DND-41 (cell line): ENCODE data around the gene CRYGB.
"Not testable (repeated sequence)": the region's sequence is repeated elsewhere in the genome, so short reads cannot be mapped to it uniquely, and the experiment has no call there.

Experiments used
- ATAC-seq: fragments of 200-7000 bp; cut with Tn5 transposase; 3 replicates; pipeline ENCODE4 v1.9.1; 2021; ENCODE audit warnings: low read depth; ENCODE audit not compliant: insufficient read depth
- DNase-seq: peaks from one replicate; pipeline ENCODE4 v3.0.0-alpha.2; 2020
- H2AFZ ChIP-seq: 2 replicates; pipeline ENCODE4 v1.6.0; 2012; ENCODE audit warnings: low read depth, low read length
- H3K27ac ChIP-seq: 2 replicates; pipeline ENCODE4 v1.5.1; 2012; ENCODE audit warnings: low read length, inconsistent platforms
- H3K27me3 ChIP-seq: fragments of 200-600 bp; sonication (generic); 2 replicates; pipeline ENCODE4 v1.6.0; 2012; ENCODE audit warnings: low read length, mild to moderate bottlenecking, inconsistent platforms; ENCODE audit not compliant: insufficient read depth, poor library complexity
- H3K36me3 ChIP-seq: 2 replicates; pipeline ENCODE4 v1.5.1; 2012; ENCODE audit warnings: low read length, inconsistent platforms; ENCODE audit not compliant: insufficient read depth
- H3K4me1 ChIP-seq: 2 replicates; pipeline ENCODE4 v1.5.1; 2012; ENCODE audit warnings: mild to moderate bottlenecking, low read length; ENCODE audit not compliant: insufficient read depth
- H3K4me2 ChIP-seq: 2 replicates; pipeline ENCODE4 v1.6.0; 2012; ENCODE audit warnings: mild to moderate bottlenecking, moderate library complexity, low read length, inconsistent platforms; ENCODE audit not compliant: insufficient read depth
- H3K4me3 ChIP-seq, 2 experiments: fragments of 200-600 bp in 1 of 2; shearing (Covaris generic) in 1 of 2; 2 replicates each; pipeline ENCODE4 v1.5.1; 2012 to 2016; ENCODE audit warnings: inconsistent platforms in 2 of 2, low read length in 2 of 2, mild to moderate bottlenecking in 2 of 2, low read depth in 1 of 2, moderate library complexity in 1 of 2
- H3K79me2 ChIP-seq: 2 replicates; pipeline ENCODE4 v1.6.0; 2012; ENCODE audit warnings: low read length, inconsistent platforms; ENCODE audit not compliant: insufficient read depth
- H3K9ac ChIP-seq: 2 replicates; pipeline ENCODE4 v1.6.0; 2012; ENCODE audit warnings: low read depth, mild to moderate bottlenecking, inconsistent platforms, low read length, moderate library complexity
- H3K9me3 ChIP-seq: 2 replicates; pipeline ENCODE4 v1.5.1; 2012; ENCODE audit warnings: low read length, moderate library complexity, mild to moderate bottlenecking, inconsistent platforms; ENCODE audit not compliant: insufficient read depth, severe bottlenecking
- H4K20me1 ChIP-seq: 2 replicates; pipeline ENCODE4 v1.6.0; 2012; ENCODE audit warnings: low read length; ENCODE audit not compliant: insufficient read depth
- CTCF ChIP-seq: IDR thresholded peaks from 2 replicates; pipeline ENCODE4 v1.5.1; 2012; ENCODE audit warnings: borderline replicate concordance, low read length, moderate library complexity, mild to moderate bottlenecking; ENCODE audit not compliant: poor library complexity, severe bottlenecking; ENCODE audit errors: extremely low read depth
- EZH2 ChIP-seq: IDR thresholded peaks from 3 replicates; pipeline ENCODE4 v1.6.1; 2012; ENCODE audit warnings: borderline replicate concordance, low read depth, mild to moderate bottlenecking, moderate library complexity, low read length, inconsistent platforms; ENCODE audit not compliant: severe bottlenecking

The CRYGB gene

DNA sequence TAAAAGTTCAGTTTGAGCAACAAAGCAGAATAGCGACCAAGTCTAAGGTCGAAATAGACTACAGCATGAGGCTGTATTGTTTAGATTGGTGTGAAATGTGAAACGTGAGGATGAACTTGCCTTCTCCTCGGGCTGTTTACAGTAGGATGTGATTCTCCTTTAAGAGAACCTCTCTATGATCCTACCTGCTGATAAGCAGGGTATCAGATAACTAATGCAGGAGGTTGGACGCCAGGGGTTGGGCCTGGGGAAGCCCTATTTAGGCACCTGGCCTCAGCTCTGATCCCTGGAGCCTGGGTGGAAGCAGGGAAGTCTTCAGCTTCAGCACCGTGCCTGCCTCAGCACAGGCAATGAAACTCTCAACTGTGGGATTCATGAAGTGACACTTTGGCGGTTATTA is 33.0 kb downstream of the CRYGB start:
- ATAC-seq = no peak
- Histone ChIP-seq H3K27me3 (no peaks in the 10 kb centered on the region), H3K9ac (no peak overlapping the region), H3K36me3 (no peaks in the 10 kb centered on the region), H3K9me3 (no peaks in the 10 kb centered on the region), H3K79me2 (no peaks in the 10 kb centered on the region), H3K27ac (no peak overlapping the region), H2AFZ (no peak overlapping the region), H4K20me1 (no peaks in the 10 kb centered on the region), H3K4me3 (no peak overlapping the region), H3K4me2 (no peak overlapping the region), H3K4me1 (no peaks in the 10 kb centered on the region)
- TF ChIP-seq CTCF = no peak
- TF ChIP-seq EZH2 = no peak
- DNase-seq = no peak

DNA sequence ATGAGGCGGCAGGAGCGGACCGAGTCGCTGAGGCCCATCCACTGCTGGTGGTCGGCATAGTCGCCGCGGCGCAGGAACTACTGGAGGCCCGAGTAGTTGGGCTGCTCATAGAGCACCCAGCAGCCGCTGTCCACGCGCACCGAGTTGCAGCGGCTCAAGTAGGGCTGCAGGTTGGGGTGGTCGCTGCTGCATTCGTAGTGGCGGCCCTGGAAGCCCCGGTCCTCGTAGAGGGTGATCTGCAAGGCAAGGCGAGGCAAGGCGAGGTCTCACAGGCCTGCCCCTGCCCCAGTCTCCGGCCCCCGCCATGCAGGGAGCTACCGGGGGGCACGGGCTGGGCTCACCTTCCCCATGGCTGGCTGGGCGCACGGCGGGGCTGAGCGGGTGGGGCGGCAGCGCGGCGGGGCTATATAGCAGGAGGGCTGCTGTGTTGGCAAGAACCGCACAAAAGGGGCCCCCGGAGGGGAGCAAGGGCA is 33.6 kb downstream of the CRYGB start:
- not testable (repeated sequence) for DNase-seq, H3K4me2 ChIP-seq, H3K4me1 ChIP-seq, H2AFZ ChIP-seq, H4K20me1 ChIP-seq, H3K9me3 ChIP-seq, H3K27ac ChIP-seq, H3K4me3 ChIP-seq, H3K27me3 ChIP-seq, H3K79me2 ChIP-seq, ATAC-seq, H3K36me3 ChIP-seq, H3K9ac ChIP-seq

DNA sequence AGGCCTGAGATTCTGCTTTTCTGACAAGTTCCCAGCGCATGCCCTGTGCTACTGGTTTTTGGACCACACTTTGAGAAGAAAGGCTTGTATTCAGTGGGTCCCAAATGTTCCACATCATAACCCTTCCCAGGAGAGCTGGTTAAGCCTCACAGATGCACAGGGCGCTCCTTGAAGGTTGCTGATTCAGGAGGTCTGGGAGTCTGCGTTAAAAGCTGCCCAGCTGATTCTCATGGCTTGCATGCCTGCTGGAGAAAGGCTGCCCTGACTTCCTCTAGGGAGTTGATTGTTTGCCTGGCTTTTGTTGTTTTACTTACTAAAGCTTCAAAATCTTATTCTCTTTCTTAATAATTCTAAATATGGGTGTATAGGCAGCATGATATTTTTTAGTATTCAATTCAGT is 42.3 kb downstream of the CRYGB start:
- Histone ChIP-seq H3K4me3 (no peak overlapping the region), H3K79me2 (no peaks in the 10 kb centered on the region), H3K27ac (no peak overlapping the region), H3K9ac (no peak overlapping the region), H3K27me3 (no peaks in the 10 kb centered on the region), H4K20me1 (no peaks in the 10 kb centered on the region), H3K9me3 (no peaks in the 10 kb centered on the region), H3K36me3 (no peaks in the 10 kb centered on the region), H3K4me2 (no peak overlapping the region), H2AFZ (no peak overlapping the region), H3K4me1 (peaks cover 30% of the 10 kb centered on the region)
- DNase-seq (no peak), ATAC-seq (no peak)
- TF ChIP-seq CTCF (no peak), EZH2 (no peak)

GRCh38 chr2:208101716-208102631 is 44.0 kb downstream of the CRYGB start:
- TF ChIP-seq CTCF = peak; percentile 55
- no peak for TF ChIP-seq EZH2
- Histone ChIP-seq H3K9ac (peak overlapping the region; percentile 42), H2AFZ (peak overlapping the region; percentile 25; the same call in 1 of the 2 replicates), H3K4me1 (peaks cover 30% of the 10 kb centered on the region), H3K9me3 (no peaks in the 10 kb centered on the region), H3K36me3 (no peaks in the 10 kb centered on the region), H3K4me3 (no peak overlapping the region), H3K27me3 (no peaks in the 10 kb centered on the region), H3K4me2 (peak overlapping the region; percentile 53; the same call in 1 of the 2 replicates), H3K79me2 (no peaks in the 10 kb centered on the region), H3K27ac (peak overlapping the region; percentile 68), H4K20me1 (no peaks in the 10 kb centered on the region)
- no peak for DNase-seq
- peak; percentile 13; the same call in 1 of the 3 replicates for ATAC-seq
